Measurements from ENCODE around the gene GNAL. TPM values are rescaled to one million over a fixed set of nuclear protein-coding genes. Genes with fewer than 3 reads are reported as not detected.

GNAL gene
- total RNA-seq, 1 experiment from 2014 or later, result 2.7 TPM

DNA sequence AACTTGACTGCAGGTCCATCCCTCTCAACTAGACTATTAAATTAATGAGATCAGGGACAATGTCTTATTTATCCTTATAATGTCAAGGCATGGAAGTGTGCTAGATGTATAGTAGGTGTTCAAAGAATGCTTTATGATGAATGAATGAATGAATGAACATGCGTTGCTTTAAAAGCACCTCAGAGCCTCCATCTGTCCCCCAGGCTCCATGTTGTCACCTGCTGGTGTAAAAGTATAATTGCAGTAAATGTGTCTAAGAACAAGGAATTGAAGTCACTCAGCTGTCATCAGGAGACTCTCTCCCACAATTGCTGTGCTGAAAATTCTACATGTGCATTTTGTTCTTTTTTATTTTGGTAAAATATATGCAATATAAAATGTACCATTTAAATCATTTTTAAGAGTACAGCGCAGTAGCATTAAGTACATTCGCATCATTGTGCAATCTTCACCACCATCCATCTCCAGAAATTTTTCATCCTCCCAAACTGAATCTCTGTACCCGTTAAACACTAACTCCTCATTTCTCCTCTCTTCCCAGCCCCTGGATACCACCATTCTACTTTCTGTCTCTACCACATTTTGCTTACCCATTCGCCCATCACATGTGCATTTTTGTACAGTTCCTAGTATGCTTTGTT lies 52.6 kb downstream of the GNAL start:
- no peaks in the 10 kb centered on the region for H3K9me3 ChIP-seq
- H3K4me3 ChIP-seq, result no peak overlapping the region
- H3K27me3 ChIP-seq, result 0 out of 2 replicates have a peak, but pooled peaks cover 3% of the 10 kb centered on the region
- H3K36me3 ChIP-seq, result no peaks in the 10 kb centered on the region
- no peak for DNase-seq

DNA sequence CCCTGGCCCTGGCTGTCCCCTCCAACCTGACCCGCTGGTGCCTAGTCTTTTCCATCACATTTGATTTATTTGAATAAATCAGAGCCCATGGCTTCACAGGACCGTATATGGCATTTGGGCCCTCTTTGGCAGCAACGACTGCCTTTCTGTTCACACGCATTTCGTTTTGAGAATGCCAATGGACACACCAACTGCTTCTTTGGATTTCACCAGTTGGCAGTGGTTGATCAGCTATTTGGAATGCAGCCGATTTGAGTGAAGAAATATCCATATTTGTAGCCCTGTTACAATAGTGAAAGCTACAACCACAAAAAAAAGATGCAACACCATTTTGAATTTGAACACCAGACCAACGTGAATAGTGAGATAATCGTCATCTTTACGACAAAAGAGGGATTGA lies 56.5 kb downstream of the GNAL start:
- Histone ChIP-seq H3K4me3 (no peak overlapping the region), H3K36me3 (no peaks in the 10 kb centered on the region), H3K9me3 (no peaks in the 10 kb centered on the region), H3K27me3 (peaks cover 3% of the 10 kb centered on the region; the same call in 1 of the 2 replicates)
- no peak for DNase-seq

DNA sequence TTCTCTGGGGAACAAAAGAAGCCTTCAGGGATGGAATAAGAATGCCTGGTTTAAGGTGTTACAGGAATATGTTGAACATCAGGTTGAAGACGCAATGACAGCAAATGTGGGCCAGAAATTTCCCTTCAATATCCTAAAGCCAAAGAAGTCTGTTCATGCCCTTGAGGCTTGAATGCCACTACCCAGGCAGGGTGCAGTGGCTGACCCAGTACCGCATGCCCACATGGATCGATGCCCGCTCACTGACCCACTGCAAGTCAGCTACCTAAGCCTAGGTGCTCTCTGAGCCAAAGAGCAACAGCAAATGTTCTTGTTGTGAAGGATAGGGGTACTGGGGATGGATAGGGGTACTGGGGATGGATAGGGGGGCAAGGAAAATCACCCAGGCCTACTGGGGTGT lies 58.2 kb downstream of the GNAL start:
- no peak for DNase-seq
- Histone ChIP-seq H3K4me3 (no peak overlapping the region), H3K36me3 (no peaks in the 10 kb centered on the region), H3K9me3 (no peaks in the 10 kb centered on the region), H3K27me3 (peaks cover 17% of the 10 kb centered on the region)

DNA sequence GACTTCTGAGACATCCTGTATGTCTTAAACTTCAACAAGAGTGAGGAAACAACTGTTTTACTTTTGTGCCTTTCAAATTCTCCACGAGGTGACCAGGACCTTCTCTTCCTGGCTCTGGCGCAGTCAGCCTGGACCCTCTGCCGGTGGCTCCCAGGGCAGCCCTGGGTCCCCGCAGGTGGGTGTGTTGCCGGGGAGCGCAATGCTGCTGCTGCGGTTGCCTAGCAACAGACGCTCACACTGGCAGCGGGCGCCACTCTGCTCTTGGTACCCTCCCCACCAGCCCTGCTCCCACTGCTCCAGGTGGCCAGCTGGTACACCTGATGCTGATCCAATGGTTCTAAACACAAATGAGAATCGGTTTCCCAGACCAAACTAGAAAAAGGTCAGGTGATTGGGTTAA lies 58.7 kb downstream of the GNAL start:
- Histone ChIP-seq H3K27me3 (peaks cover 20% of the 10 kb centered on the region), H3K9me3 (no peaks in the 10 kb centered on the region), H3K4me3 (no peak overlapping the region), H3K36me3 (no peaks in the 10 kb centered on the region)
- no peak for DNase-seq

DNA sequence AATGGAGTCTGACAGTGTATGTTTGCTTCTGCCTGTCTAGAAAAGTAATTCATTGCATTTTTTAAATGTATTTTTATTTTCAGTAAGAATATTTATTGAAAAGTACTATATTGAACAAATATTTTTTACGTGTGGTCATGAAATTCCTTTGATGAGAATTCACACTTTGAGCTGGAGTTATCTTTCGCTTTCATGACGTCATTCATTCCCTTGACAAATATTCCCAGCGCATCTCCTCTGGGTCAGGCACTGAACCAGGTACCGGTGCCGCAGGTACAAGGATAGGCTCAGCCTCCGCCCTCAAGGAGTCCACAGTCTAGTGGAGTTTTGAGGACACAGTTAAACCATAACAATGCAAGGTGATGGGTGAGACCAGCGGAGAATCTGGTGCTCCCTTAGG lies 60.2 kb downstream of the GNAL start:
- no peaks in the 10 kb centered on the region for H3K36me3 ChIP-seq
- no peaks in the 10 kb centered on the region for H3K9me3 ChIP-seq
- no peak overlapping the region for H3K4me3 ChIP-seq
- peaks cover 27% of the 10 kb centered on the region for H3K27me3 ChIP-seq
- DNase-seq, result no peak

DNA sequence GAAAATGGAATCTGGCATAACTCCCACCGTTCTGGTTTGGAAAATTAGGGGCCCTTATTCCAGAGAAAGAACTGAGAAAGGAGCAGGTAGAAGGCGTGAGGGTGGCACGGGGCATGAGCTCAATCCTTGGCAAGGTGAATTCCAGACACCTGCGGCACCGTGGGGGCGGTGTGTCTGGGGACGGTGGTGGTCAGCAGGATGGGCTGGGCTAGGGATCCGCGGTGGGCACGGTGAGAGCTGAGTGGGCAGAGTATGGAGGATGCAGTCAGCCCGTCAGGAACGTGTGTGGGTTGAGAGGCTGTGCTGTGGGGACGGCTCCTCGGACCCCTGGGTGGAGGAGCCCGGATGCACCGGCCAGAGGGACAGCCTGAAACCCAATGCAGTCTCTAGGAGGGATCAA lies 61.1 kb downstream of the GNAL start:
- Histone ChIP-seq H3K27me3 (peaks cover 32% of the 10 kb centered on the region), H3K4me3 (no peak overlapping the region), H3K36me3 (no peaks in the 10 kb centered on the region), H3K9me3 (no peaks in the 10 kb centered on the region)
- DNase-seq, result no peak

DNA sequence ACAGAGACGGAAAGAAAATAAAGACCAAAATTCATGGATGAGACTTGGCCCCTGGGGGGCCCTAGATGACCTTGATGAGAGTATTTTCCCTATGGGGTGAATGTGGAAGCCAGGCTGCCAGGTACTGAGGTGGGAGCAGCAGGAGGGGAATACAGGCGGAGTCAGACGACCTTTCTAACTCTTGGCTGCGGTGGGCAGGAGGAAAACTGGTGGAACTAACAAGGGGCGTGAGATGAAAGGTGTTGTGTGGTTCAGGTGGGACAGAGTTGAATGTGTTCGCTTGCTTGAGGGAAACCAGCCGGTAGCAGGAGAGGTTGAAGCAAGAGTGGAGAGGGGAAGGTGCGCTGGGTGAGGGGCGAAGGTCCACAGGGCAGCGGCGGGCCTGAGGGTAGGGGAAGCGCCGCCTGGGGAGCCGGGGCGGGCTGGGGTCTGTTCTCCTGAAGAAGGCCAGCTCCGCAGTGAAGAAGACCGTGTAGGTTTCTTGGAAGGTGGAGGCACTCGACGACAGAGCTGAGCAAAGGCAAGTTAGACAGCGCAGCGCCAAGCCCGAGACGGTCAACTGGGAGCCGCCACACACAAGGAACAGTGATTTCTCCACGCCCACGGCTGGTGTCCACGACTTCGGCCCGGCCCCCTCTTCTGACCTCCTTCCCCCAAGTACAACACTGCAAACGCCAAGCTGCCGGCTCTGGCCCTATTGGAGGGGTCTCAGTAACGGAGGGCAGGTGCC lies 61.7 kb downstream of the GNAL start:
- H3K4me3 ChIP-seq, result no peak overlapping the region
- no peaks in the 10 kb centered on the region for H3K9me3 ChIP-seq
- no peak for DNase-seq
- peaks cover 33% of the 10 kb centered on the region for H3K27me3 ChIP-seq
- H3K36me3 ChIP-seq, result no peaks in the 10 kb centered on the region

DNA sequence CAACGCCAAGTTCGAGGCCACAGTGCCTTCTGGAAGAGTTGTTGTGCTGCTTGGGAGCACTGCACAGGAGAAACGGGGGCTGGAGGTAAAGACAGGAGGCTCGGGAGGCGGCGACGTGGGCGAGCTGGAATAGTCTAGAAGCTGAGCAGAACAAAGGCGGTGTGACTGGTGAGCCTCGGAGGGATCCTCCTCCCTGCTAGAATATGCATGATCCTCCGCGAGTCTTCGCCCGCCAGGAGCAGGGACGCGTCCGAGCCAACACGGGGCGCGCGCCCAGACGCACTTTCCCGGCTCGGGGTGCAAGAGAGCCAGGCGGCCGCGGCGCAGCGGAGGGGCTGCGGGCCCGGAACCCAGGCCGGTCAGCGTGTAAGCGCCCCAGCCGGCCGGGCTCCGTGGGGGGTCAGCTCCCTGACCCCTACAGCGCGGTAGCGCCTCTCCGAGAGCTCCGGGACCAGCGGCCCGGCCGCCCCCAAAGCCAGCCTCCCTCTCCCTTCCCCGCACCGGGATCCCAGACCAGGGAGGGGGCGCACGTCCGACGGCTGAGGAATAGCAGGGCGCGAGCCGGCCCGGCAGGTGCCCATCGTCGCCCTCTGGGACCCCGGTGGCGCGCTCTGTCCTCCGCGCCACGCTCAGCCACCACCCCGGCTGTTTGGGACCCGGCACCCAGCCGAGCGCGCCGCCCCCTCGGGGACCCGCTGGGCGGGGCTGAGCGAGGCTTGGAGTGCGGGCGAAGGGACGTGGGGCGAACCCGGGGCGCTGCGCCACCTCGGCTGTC lies 62.5 kb downstream of the GNAL start:
- Histone ChIP-seq H3K9me3 (no peaks in the 10 kb centered on the region), H3K36me3 (no peaks in the 10 kb centered on the region), H3K4me3 (no peak overlapping the region; the same call in 1 of the 2 replicates), H3K27me3 (peaks cover 34% of the 10 kb centered on the region)
- no peak for DNase-seq

DNA sequence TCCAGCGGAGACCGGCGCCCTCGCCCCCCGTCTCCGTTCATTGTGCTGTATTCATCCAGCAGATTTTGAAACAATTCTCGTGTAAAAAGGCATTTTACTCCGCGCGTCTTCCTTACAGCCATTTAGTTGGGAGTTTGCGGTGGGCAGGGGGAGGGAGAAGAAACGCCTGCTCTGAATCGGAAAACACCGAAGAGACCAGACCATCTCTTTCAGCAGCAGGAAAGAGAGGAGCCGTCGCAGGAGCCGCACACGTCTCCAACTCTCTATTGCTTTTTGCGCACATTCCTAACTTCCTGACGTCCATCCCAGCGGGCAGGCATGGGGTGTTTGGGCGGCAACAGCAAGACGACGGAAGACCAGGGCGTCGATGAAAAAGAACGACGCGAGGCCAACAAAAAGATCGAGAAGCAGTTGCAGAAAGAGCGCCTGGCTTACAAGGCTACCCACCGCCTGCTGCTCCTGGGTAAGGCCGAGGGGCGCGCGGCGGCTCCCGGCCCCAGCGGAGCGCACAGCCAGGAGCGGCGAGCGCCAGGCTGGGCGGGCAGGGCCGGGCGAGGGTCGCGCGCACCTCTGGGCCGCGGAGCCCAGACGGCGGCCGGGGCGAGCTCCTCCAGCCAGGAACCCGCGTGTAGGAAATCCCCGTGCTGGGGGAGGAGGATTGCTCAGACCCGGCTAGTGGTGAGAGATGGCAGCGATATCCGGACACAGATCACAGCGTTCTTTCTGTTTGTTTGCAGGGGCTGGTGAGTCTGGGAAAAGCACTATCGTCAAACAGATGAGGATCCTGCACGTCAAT lies 63.2 kb downstream of the GNAL start:
- Histone ChIP-seq H3K36me3 (no peaks in the 10 kb centered on the region), H3K9me3 (no peaks in the 10 kb centered on the region), H3K27me3 (peaks cover 34% of the 10 kb centered on the region), H3K4me3 (peak overlapping the region; percentile 13; the same call in 1 of the 2 replicates)
- DNase-seq, result peak; percentile 54

DNA sequence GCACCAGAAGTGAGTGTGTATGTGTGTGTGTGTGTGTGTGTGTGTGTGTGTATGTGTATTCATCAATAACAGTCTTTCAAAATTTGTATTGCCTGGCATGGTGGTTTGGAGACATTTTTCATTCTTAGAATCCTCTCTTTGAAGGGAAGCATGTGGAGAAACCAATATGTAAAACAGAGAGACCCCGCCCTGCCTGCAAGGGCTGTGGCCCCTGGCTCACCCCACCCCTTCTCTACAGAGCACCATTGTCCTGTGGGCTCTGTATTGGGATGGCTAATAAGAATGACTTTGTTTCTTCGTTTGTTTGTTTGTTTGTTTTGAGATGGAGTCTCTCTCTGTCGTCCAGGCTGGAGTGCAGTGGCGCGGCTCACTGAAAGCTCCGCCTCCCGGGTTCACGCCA lies 65.9 kb downstream of the GNAL start:
- Histone ChIP-seq H3K36me3 (no peaks in the 10 kb centered on the region), H3K9me3 (no peaks in the 10 kb centered on the region), H3K27me3 (peaks cover 34% of the 10 kb centered on the region), H3K4me3 (no peak overlapping the region)
- no peak for DNase-seq

DNA sequence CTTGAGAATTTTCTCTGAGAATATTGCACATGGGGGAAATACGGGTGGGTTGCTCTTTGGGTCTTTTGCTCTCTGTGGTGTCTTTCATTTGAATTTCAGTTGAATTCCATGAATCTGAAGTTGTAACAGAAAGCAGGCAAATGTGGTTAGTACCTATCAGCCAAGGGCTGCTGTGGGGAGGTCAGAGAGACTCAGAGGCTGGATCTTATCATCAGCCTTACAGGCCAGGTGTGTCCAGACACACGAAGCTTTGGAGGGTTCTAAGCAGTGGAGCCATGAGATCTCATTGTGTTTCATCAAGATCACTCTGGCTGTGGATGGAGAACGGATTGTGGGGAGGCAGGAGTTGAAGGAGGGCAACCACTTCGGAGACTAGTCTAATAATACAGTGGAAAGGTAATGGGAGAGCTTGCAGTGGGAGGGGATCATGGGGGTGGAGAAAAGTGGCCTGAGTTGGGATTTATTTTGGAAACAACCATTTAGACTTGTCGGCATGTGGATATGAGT lies 68.1 kb downstream of the GNAL start:
- no peaks in the 10 kb centered on the region for H3K9me3 ChIP-seq
- no peaks in the 10 kb centered on the region for H3K36me3 ChIP-seq
- H3K27me3 ChIP-seq, result peaks cover 21% of the 10 kb centered on the region
- DNase-seq, result no peak
- no peak overlapping the region for H3K4me3 ChIP-seq

DNA sequence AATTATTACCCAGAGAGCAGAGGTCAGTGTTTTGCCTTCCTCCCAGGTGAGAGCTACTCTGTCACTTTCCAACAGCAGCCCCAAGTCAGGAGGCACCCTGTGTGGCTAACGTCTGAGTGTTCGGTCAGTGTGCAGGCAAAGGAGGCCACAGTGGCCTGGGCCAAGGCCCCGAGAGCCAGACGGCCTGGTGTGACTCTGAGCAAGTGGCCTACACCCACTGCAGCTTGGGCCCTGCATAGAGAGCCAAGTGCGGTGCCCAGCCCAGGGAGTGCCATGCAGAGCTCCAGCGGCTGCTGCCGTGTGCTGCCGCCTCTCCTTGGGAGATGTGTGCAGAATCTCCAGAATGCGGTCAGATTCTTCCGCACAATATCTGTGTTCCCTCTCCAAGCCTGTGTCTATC lies 70.4 kb downstream of the GNAL start:
- Histone ChIP-seq H3K27me3 (peaks cover 6% of the 10 kb centered on the region), H3K36me3 (no peaks in the 10 kb centered on the region), H3K4me3 (no peak overlapping the region), H3K9me3 (no peaks in the 10 kb centered on the region)
- no peak for DNase-seq

DNA sequence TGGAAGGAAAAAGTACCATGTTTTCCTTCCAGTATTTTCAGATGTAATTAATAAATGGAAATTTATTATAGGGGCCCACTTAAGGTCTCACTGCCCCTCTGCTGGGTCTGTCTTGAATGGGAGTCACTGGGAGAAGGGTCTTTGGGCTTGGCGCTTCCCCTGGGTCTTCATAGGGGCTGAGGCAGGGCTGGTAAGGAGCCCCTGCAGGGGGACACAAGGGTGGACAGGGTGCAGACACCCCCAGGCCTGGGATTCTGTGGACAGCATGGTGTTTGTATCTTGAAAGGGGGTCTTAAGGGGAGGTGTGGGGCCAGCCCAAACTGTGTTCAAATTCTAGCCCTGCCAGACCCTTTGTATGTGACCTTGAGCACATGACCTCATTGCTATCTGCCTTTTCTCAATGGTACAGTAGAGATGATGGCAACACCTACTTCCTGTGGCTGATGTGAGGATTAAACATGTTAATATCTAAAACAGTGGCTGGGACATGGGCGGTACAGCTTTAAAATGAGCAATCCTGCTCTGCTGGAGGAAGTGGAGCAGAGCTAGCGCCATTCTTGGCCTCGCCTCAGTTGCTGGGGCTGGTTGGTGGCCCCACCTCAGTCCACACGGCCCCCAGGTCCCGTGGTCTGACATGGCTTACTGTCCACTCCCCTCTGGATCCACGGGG lies 71.6 kb downstream of the GNAL start:
- H3K36me3 ChIP-seq, result no peaks in the 10 kb centered on the region
- DNase-seq, result no peak
- H3K4me3 ChIP-seq, result no peak overlapping the region

DNA sequence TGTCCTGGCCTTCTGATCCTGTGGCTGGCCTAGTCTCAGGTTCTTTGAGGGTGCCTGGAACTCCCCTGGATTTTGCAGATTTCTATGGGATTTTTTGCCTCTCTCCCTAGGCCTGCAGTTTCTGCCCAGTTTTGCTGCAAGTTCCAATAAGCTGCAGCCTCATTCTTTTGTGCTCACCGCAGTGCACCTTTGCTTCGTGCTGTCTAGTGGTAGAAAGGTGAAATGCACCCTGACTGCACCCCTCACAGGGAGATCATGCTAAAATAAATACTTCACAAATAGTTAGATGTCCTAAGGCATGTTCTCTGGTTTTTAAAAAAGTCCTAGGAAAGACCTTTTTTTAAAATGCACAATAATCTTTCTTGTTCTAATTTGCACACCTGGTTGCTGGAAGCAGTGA lies 72.5 kb downstream of the GNAL start:
- Histone ChIP-seq H3K36me3 (no peaks in the 10 kb centered on the region), H3K9me3 (no peaks in the 10 kb centered on the region), H3K4me3 (no peak overlapping the region), H3K27me3 (no peaks in the 10 kb centered on the region)
- DNase-seq, result no peak

More for the DNA sequence above, 71.6 kb downstream of the GNAL start:
- no peaks in the 10 kb centered on the region for H3K9me3 ChIP-seq
- H3K27me3 ChIP-seq, result peaks cover 2% of the 10 kb centered on the region; the same call in 1 of the 2 replicates

DNA sequence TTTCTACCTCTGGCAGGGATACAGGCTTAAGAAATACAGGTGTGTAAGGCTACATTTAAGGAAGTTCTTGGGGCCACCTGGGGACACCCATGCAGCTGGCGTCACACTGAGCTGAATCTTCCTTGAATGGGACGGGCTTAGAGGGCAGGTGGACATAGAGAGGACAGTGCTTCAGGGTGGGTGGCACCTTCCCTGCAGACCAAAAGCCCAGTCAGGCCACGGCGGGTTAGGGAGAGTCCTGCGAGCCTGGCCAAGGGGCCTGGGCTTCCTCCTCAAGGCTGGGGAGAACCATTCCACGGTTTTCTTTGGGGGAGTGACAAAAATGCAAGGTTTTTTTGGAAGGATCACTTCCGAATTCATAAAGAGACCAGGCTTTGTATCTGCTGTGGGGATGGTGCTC lies 73.4 kb downstream of the GNAL start:
- H3K4me3 ChIP-seq, result no peak overlapping the region
- H3K9me3 ChIP-seq, result no peaks in the 10 kb centered on the region

DNA sequence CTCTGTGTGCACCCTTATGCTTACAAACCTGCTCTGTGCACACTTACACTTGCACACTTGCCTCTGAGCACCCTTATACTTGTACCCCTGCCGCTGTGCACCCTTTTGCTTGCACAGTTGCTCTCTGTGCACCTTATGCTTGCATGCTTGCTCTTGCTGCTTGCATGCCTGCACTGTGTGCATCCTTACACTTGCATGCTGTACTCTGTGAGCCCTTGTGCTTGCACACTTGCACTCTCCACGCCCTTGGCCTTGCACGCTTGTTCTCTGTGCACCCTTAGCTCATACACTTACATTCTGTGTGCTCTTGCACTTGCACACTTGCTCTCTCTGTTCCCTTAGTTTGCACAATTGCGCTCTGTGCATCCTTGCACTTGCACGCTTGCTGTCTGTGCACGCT lies 78.3 kb downstream of the GNAL start:
- no peaks in the 10 kb centered on the region for H3K27me3 ChIP-seq
- DNase-seq, result no peak
- no peaks in the 10 kb centered on the region for H3K36me3 ChIP-seq

More for the DNA sequence above, 73.4 kb downstream of the GNAL start:
- H3K36me3 ChIP-seq, result no peaks in the 10 kb centered on the region
- DNase-seq, result no peak
- H3K27me3 ChIP-seq, result no peaks in the 10 kb centered on the region

More for the DNA sequence above, 78.3 kb downstream of the GNAL start:
- H3K9me3 ChIP-seq, result no peaks in the 10 kb centered on the region
- no peak overlapping the region for H3K4me3 ChIP-seq

Data from MG63 (cell line).